ENCODE data around the gene HNRNPC. TPM values are rescaled to one million over a fixed set of nuclear protein-coding genes. Genes with fewer than 3 reads are reported as not detected.
"Not testable (repeated sequence)": the region's sequence is repeated elsewhere in the genome, so short reads cannot be mapped to it uniquely, and the experiment has no call there.

HNRNPC gene
- total RNA-seq: 1,000 to 10,000 TPM in 1 of 2 donors, 100 to 1,000 TPM in 1; 948 to 1,048 TPM

DNA sequence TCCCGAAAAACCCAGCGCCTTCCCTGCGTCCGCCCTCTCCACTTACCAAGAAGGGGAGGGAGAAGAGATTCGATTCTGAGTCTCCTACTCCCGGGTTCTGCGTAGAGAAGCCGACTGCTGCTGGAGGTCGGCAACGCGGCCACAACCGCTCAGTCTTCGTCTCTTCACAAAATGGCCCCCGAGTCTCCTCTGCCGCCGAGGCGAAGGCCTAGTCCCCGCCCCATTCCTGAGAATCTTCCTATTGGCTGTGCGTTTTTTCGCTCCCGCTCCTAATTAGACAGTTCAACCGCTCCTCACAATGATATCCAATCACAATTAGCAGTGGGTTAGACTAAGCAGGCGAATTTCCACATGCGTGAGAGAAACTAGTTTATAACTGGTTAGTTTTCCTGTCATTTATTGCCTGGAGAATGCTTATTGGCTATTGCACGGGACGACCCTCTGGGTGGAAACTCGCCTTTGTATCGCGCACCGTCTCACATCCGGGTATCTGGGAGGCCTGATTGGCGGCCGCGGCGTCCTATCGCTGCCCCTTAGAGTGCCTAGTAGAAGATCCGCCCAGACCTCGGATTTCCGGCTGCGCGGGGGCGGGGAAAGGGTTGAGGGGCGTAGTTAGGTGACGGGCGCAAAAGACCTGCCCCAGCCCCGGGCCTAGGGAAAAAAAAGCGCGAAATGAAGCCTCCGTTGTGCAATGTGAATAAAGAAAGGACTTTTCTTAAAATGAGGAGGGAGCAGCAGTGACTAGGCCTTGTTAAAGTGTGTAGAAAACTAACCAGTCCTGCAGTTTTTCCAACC is at the start of gene HNRNPC:
TSS of gene HNRNPC (minus strand) at position 191 of the 795 bp plus-strand sequence. CDS start 35,249 bp downstream, outside the sequence.
- peaks cover 31 to 51% of the 10 kb centered on the region in 2 donors for H3K36me3 Mint-ChIP-seq
- DNase-seq (ENCODE audit: low spot score in 2 of 2): peak; percentile 100
- no peaks in the 10 kb centered on the region for H3K9me3 Mint-ChIP-seq
- peak; percentile 90 to 92 for ATAC-seq
- peak within 1 kb of the TSS; percentile 96 to 100 for H3K27ac Mint-ChIP-seq

DNA sequence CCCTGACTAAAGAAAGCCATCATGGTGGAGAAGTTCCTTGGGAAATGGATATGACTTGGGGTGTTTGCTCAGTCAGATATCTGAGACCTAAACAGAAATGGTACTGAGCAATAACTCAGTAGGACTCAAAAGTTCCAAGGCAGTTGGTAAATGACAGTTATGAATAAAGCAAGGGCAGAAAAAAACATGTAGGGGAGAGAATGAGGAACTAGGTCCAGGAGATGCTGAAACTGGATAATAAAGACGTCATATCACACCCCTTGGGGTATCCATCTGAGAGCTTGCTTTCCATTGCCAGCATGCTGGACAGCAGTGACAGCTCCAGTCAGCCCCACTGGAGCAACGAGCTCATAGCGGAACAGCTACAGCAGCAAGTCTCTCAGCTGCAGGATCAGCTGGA is 48.2 kb upstream of the HNRNPC start:
- DNase-seq (ENCODE audit: low spot score in 2 of 2) (no peak), ATAC-seq (no peak)
- no peak overlapping the region for H3K27ac Mint-ChIP-seq
- no peaks in the 10 kb centered on the region for H3K9me3 Mint-ChIP-seq
- no peaks in the 10 kb centered on the region for H3K36me3 Mint-ChIP-seq

DNA sequence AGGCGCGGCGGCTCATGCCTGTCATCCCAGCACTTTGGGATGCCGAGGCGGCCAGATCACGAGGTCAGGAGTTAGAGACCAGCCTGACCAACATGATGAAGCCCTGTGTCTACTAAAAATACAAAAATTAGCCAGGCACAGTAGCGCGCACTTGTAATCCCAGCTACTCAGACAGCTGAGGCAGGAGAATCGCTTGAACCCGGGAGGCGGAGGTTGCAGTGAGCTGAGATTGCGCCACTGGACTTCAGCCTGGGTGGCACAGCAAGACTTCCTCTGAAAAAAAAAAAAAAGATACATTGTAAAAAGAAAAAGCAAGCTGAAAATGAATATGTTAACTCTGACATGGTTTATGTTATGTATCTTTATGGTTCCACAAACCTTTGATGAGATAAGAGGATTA is 44.3 kb upstream of the HNRNPC start:
- no peak for DNase-seq (ENCODE audit: low spot score in 2 of 2)
- no peak for ATAC-seq
- Mint-ChIP-seq H3K9me3 (no peaks in the 10 kb centered on the region), H3K36me3 (no peaks in the 10 kb centered on the region), H3K27ac (no peak overlapping the region)

DNA sequence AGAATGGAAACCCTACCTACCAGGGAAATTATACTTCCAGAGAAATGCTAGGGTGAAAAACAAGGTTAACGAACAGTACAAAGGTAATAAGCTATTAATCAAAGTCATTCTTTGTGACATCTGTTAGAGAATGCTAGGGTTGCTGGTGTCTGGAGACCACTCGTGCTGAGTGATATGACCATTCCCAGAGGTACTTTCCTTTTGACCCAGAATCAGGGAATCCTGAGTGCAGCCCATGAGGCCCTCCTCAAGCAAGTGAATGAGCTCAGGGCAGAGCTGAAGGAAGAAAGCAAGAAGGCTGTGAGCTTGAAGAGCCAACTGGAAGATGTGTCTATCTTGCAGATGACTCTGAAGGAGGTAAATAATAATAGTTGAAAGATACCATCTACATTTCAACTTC is 42.4 kb upstream of the HNRNPC start:
- no peak for ATAC-seq
- H3K36me3 Mint-ChIP-seq: no peaks in the 10 kb centered on the region
- no peak overlapping the region for H3K27ac Mint-ChIP-seq
- H3K9me3 Mint-ChIP-seq: no peaks in the 10 kb centered on the region
- DNase-seq (ENCODE audit: low spot score in 2 of 2): no peak

DNA sequence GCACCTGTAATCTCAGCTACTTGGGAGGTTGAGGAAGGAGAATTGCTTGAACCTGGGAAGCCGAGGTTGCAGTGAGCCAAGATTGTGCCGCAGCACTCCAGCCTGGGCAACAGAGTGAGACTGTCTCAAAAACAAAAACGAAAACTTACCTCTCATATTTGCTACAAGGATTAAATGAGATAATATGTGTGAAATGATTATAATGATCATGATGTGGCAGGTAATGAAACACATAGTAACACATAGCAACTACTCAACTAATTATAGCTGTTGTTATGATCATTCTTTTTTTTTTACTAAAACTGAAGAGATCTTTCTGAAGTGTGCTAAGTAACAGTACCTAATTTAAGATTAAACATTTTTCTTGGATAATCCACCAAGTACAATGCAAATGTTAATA is 40.7 kb upstream of the HNRNPC start:
- DNase-seq (ENCODE audit: low spot score in 2 of 2) (no peak), ATAC-seq (no peak)
- no peaks in the 10 kb centered on the region for H3K36me3 Mint-ChIP-seq
- no peaks in the 10 kb centered on the region for H3K9me3 Mint-ChIP-seq
- no peak overlapping the region for H3K27ac Mint-ChIP-seq

DNA sequence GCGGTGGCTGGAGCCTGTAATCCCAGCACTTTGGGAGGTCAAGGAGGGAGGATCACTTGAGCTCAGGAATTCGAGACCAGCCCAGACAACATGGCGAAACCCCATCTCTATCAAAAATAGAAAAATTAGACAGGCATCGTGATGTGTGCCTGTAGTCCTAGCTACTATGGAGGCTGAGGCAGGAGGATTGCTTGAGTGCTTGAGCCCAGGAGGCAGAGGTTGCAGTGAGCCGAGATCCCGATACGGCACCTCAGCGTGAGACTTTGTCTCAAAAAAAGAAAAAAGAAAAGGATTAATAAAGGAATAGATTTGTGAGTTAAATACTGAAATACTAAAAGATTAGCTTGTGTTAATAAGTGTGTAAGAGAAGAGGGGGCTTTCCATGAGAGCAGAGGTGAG is 40.0 kb upstream of the HNRNPC start:
- no peaks in the 10 kb centered on the region for H3K36me3 Mint-ChIP-seq
- H3K27ac Mint-ChIP-seq: peak overlapping the region; percentile 69 to 79
- no peaks in the 10 kb centered on the region for H3K9me3 Mint-ChIP-seq
- ATAC-seq (no peak), DNase-seq (ENCODE audit: low spot score in 2 of 2) (no peak)

DNA sequence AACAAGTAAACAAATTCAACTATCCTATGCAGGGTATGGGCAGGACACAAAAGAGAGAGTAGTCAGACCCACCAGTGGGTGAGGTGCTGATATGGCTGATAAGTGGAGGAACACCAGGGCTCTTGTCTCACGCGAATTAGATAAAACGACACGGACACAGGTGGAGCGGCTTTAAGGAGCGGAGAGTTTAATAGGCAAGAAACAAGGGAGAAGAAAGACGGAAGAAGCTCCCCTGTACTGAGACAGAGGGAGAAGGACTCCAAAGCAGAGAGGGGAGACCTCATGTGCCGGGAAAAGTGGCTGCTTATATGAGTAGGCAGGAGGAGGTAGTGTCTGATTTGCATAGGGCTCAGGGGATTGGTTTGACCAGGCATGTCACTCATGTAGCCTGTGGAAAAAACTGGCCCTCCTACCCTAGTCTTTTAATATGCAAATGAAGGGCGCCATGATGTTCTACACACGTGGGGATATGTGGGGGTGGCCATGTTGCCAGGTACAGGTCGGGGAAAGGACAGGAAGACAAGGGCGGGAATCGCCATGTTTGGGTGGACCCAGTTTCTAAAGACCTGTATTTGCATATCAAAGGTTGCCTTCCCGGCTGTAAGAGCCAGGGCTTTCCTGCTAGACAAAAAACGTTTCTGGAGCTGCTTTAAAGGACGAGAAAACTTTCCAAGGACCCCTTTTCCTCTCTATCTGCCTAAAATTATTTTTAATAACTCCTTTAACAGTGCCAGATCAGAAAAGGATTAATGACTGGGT is 39.4 kb upstream of the HNRNPC start:
- H3K27ac Mint-ChIP-seq: peak overlapping the region; percentile 69 to 79
- ATAC-seq (peak; percentile 90 to 94), DNase-seq (ENCODE audit: low spot score in 2 of 2) (peak; percentile 58 to 90)
- no peaks in the 10 kb centered on the region for H3K36me3 Mint-ChIP-seq
- no peaks in the 10 kb centered on the region for H3K9me3 Mint-ChIP-seq

DNA sequence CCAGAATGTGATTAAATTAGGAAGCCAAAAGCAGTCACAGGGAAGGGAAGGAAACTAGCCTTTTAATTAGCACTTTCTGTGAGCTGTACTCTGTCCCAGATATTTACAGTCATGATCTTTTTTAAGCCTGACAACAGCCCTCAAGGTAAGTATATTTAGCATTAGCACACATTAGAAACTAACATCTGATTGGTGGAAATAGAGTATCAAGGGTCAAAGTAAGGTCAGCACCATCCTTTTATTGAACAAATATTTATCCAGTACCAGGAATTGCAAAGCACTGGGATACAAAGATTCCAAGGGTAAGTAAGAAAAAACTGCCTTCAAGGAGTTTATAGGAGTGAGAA is 38.9 kb upstream of the HNRNPC start:
- Mint-ChIP-seq H3K36me3 (no peaks in the 10 kb centered on the region), H3K27ac (peak overlapping the region in 1 of 2 donors; percentile 79), H3K9me3 (no peaks in the 10 kb centered on the region)
- no peak for DNase-seq (ENCODE audit: low spot score in 2 of 2)
- ATAC-seq: no peak

DNA sequence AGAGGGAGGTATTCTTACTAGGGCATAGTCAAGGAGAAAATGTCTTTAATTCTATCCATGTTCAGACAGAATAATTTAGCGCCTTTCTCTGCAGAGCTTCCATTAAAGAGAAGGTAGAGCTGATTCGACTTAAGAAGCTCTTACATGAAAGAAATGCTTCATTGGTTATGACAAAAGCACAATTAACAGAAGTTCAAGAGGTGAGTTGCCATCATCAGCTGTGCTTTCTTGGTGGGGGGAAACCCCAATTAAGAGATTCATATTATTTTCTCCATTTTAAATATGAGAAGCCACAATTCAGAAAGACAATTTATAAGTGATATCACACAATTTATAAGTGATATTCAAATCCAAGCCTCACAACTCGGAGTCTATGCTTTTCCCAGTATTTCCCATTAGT is 38.4 kb upstream of the HNRNPC start:
- ATAC-seq: no peak
- no peaks in the 10 kb centered on the region for H3K36me3 Mint-ChIP-seq
- DNase-seq (ENCODE audit: low spot score in 2 of 2): no peak
- H3K27ac Mint-ChIP-seq: peak overlapping the region in 1 of 2 donors; percentile 79
- H3K9me3 Mint-ChIP-seq: no peaks in the 10 kb centered on the region

DNA sequence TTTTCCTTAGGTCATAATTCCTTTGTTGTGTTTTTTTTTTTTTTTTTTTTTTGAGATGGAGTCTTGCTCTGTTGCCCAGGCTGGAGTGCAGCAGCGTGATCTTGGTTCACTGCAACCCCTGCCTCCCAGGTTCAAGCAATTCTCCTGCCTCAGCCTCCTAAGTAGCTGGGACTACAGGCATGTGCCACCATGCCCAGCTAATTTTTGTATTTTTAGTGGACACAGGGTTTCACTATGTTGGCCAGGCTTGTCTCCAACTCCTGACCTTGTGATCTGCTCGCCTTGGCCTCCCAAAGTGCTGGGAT is 33.5 kb upstream of the HNRNPC start:
- H3K36me3 Mint-ChIP-seq, H3K27ac Mint-ChIP-seq, H3K9me3 Mint-ChIP-seq: not testable (repeated sequence)

DNA sequence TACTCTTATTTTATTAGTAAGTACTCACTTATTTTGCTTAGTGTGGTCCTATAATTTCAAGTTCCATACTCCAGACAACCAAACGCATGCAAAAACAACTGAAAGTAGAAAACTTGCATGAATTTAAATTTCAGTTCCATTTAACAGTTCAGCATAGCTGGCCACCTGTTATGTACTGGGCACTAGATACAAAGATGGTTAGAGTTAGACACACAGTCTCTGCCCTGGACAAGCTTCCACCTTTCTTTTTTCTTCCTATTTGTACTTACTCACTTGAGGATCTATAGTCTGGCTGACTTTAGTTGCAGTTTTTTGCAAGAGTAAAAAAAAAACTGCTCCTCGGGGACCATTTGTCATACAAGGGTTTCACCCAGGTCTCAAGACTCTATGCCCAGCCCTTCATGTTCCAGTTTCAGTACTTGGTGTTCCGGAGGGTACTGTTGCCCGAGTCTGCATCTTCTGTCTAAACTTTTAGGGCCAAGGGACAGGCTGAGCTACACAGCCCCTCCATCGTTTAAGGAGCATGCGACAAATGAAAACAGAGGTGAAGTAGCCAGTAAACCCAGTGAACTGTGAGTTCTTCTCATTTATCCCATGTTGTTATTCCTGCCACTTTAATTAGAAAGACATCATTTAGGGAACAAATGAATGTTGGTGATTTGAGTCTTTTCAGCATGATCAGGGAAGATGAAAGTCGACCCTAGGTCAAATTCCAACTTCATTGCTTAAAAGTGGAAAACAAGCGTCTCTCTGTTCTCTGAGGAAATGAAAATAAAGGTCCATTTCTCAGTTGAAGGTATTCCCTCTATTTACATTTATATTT is 33.0 kb upstream of the HNRNPC start:
- no peaks in the 10 kb centered on the region for H3K36me3 Mint-ChIP-seq
- no peak overlapping the region for H3K27ac Mint-ChIP-seq
- no peaks in the 10 kb centered on the region for H3K9me3 Mint-ChIP-seq
- no peak for ATAC-seq
- no peak for DNase-seq (ENCODE audit: low spot score in 2 of 2)

More for the DNA sequence above, 33.5 kb upstream of the HNRNPC start:
- ATAC-seq; DNase-seq (ENCODE audit: low spot score in 2 of 2): not testable (repeated sequence)

DNA sequence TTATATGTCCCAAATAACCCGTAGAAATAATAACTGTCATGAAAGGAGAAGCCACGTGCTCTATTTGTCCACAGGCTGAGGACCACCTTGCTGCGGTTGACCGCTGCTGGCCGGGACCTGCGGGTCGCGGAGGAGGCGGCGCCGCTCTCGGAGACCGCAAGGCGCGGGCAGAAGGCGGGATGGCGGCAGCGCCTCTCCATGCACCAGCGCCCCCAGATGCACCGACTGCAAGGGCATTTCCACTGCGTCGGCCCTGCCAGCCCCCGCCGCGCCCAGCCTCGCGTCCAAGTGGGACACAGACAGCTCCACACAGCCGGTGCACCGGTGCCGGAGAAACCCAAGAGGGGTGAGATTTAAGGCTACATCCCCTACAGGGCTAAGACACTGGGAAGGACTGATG is 31.6 kb upstream of the HNRNPC start:
- H3K36me3 Mint-ChIP-seq: no peaks in the 10 kb centered on the region
- peak in 1 of 2 donors; percentile 25 for DNase-seq (ENCODE audit: low spot score in 2 of 2)

DNA sequence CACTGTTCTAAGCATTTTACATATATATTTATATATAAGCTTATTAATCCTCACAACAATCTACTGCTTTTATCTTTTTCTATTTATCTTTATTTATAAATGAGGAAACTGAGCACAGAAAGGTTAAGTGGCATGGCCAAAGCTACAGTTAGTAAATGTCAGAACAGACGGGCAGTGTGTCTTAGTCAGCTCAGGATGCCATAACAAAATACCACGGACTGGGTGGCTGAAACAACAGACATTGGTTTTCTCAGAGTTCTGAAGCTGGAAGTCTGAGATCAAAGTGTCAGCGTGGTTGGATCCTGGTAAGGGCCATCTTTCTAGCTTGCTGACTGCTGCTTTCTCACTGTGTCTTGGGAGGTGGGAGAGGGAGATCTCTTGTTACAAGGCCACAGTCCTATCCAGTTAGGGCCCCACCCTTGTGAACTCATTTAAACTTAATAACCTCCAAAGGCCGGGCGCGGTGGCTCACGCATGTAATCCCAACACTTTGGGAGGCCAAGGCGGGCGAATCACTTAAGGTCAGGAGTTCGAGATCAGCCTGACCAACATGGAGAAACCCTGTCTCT is 30.4 kb upstream of the HNRNPC start:
- no peak overlapping the region for H3K27ac Mint-ChIP-seq
- H3K9me3 Mint-ChIP-seq: no peaks in the 10 kb centered on the region
- DNase-seq (ENCODE audit: low spot score in 2 of 2) (no peak), ATAC-seq (no peak)
- H3K36me3 Mint-ChIP-seq: no peaks in the 10 kb centered on the region

More for the DNA sequence above, 31.6 kb upstream of the HNRNPC start:
- Mint-ChIP-seq H3K9me3 (no peaks in the 10 kb centered on the region), H3K27ac (no peak overlapping the region)
- ATAC-seq: peak; percentile 44 to 53

DNA sequence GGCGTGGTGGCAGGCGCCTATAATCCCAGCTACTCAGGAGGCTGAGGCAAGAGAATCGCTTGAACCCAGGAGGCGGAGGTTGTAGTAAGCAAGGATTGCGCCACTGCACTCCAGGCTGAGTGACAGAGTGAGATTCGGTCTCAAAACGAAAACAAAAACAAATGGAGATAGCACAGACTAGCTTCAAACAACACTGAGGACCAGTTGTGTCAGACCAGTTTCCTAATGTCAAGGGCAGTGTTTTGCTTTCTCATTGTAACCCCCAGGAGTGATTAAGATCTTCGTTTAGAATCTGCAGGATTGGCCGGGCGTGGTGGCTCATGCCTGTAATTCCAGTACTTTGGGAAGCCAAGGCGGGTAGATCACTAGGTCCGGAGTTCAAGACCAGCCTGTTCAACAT is 29.1 kb upstream of the HNRNPC start:
- no peak overlapping the region for H3K27ac Mint-ChIP-seq
- H3K9me3 Mint-ChIP-seq: no peaks in the 10 kb centered on the region
- DNase-seq (ENCODE audit: low spot score in 2 of 2) (no peak), ATAC-seq (no peak)
- H3K36me3 Mint-ChIP-seq: no peaks in the 10 kb centered on the region

DNA sequence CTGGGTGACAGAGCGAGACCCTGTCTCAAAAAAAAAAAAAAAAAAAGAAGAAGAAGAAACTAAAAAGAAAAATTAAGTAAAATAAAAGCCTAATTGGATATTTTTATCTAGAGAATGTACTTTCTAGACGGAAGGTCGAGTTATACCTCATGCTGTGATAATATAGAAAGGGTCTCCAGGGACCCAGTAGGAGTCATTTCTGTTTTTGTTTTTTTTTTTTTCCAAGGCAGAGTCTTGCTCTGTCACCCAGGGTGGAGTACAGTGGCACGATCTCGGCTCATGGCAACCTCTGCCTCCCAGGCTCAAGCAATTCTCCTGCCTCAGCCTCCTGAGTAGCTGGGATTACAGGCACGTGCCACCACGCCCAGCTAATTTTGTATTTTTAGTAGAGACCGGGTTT is 24.8 kb upstream of the HNRNPC start:
- ATAC-seq; H3K27ac Mint-ChIP-seq; H3K36me3 Mint-ChIP-seq; H3K9me3 Mint-ChIP-seq; DNase-seq (ENCODE audit: low spot score in 2 of 2): not testable (repeated sequence)

DNA sequence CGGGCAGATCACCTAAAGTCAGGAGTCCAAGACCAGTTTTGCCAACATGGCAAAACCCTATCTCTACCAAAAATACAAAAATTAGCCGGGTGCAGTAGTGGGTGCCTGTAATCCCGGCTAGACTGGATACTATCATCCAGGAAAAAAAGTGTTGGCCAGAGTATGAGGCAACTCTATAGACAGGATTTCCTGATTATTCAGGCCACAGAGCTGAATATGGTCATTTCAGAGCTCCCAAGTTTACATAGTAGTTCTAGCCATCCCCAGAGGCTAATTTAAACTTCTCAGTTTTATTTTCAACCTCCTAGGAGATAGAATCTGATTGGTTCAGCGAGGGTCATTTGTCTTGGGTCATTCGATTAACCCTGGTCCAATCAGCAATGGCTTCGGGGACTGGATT is 17.9 kb upstream of the HNRNPC start:
- DNase-seq (ENCODE audit: low spot score in 2 of 2) (no peak), ATAC-seq (no peak)
- Mint-ChIP-seq H3K9me3 (no peaks in the 10 kb centered on the region), H3K36me3 (no peaks in the 10 kb centered on the region), H3K27ac (no peak overlapping the region)

DNA sequence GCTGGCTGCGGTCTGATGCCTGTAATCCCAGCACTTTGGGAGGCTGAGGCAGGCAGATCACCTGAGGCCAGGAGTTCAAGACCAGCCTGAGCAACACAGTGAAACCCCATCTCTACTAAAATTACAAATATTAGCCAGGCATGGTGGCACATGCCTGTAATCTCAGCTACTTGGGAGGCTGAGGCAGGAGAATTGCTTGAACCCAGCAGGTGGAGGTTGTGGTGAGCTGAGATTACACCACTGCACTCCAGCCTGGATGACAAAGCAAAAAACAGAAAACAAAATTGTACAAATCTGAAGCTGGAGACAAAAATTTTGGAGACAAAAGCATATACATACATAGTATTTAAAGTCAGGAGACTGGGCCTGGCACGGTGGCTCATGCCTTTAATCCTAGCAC is 17.3 kb upstream of the HNRNPC start:
- not testable (repeated sequence) for DNase-seq (ENCODE audit: low spot score in 2 of 2)

More for the DNA sequence above, 17.3 kb upstream of the HNRNPC start:
- H3K9me3 Mint-ChIP-seq, H3K27ac Mint-ChIP-seq, ATAC-seq, H3K36me3 Mint-ChIP-seq: not testable (repeated sequence)

All from activated naive CD4-positive, alpha-beta T cell treated with anti-CD3 and anti-CD28 coated beads, Interleukin-2, amount 50 U/mL, for 72 hours (primary cell).